Occipital lobe (tissue), 3 donors: ENCODE data around the gene USP20. TPM values are rescaled to one million over a fixed set of nuclear protein-coding genes. Genes with fewer than 3 reads are reported as not detected.

Experiments
- DNase-seq: peaks from one replicate; lab custom pipeline; 2025; lab: John Stamatoyannopoulos, UW
- small RNA-seq: library from RNA; depleted of rRNA; stranded (forward); fragments of <200 nt; gene quantifications from one replicate; pipeline ENCODE3, GENCODE V24; 2014
- total RNA-seq: library from RNA; depleted of rRNA; stranded (reverse); fragments of >200 nt; gene quantifications from one replicate; pipeline ENCODE4 v1.2.3, GENCODE V29; 2014

The USP20 gene
- total RNA-seq, 1 donor from 2014 or later: 9.8 TPM

GRCh38 chr9:129914051-129914450 is 78.8 kb downstream of the USP20 start:
- no peak for DNase-seq

- DNase-seq: no peak
These were observed 81.4 kb downstream of the USP20 start for GRCh38 chr9:129916707-129917106.

- no peak for DNase-seq
These were observed 83.2 kb downstream of the USP20 start for GRCh38 chr9:129918296-129918950.

GRCh38 chr9:129919277-129919676 is 84.0 kb downstream of the USP20 start:
- no peak for DNase-seq

- DNase-seq: no peak
These were observed 84.6 kb downstream of the USP20 start for GRCh38 chr9:129919841-129920240.

GRCh38 chr9:129921905-129922304 is 86.6 kb downstream of the USP20 start:
- no peak for DNase-seq

- no peak for DNase-seq
These were observed 88.3 kb downstream of the USP20 start for GRCh38 chr9:129923589-129923988.

- DNase-seq: no peak
These were observed 94.4 kb downstream of the USP20 start for GRCh38 chr9:129929496-129930125.

- no peak for DNase-seq
These were observed 95.5 kb downstream of the USP20 start for GRCh38 chr9:129930743-129931142.

Small RNA genes within 50 kb of the gene (small RNA-seq; reads per million reads assigned to genes)
- gene MIR6855: not detected

Other genes starting within 250 kb of the USP20 start
- gene C9orf50, start 214.4 kb upstream of the USP20 start, total RNA-seq: not detected
- 11.2 TPM for gene NTMT1, start 209.3 kb upstream of the USP20 start, total RNA-seq
- 10.1 TPM for gene ASB6, start 193.3 kb upstream of the USP20 start, total RNA-seq
- gene PRRX2, start 169.8 kb upstream of the USP20 start, total RNA-seq: 0.16 TPM
- 3.3 TPM for gene PTGES, start 82.4 kb upstream of the USP20 start, total RNA-seq
- 39.5 TPM for gene TOR1B, start 32.3 kb upstream of the USP20 start, total RNA-seq
- 21.8 TPM for gene TOR1A, start 11.3 kb upstream of the USP20 start, total RNA-seq
- 40.2 TPM for gene C9orf78, start 183 bp upstream of the USP20 start, total RNA-seq
- gene FNBP1, start 207.7 kb downstream of the USP20 start, total RNA-seq: 59.9 TPM
- 22.3 TPM for gene GPR107, start 218.4 kb downstream of the USP20 start, total RNA-seq